22Rv1 (cell line): ENCODE measurements around the gene RAD51B.

ENCODE experiments used
- ZFX ChIP-seq: fragments of 450-650 bp; IDR thresholded peaks from 2 replicates; pipeline ENCODE4 v1.6.1; 2017; ENCODE audit warnings: antibody characterized with exemption, borderline replicate concordance
- TF ChIP-seq, protein P1 (sequence below): fragments of 450-650 bp; IDR thresholded peaks from 2 replicates; pipeline ENCODE4 v1.5.1; 2017; ENCODE audit warnings: mild to moderate bottlenecking

DNA sequence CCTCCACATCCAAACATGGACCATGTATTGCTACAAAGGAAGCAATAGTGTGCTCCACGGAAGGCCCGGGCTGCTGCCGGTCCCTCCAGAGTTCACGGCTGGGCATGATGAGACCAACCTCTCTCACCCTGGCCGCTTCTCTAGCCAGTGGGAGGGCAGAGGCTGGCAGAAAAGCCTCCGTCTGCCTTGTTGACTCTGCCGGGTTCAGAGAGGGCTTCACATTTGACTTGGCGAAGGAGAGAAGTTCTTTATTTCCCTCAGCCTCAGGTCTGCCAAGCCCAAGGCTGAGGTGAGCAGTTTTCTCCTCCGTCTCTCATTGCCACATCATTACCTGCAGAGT, 743.3 kb downstream of the RAD51B start:
- TF ChIP-seq, protein P1, sequence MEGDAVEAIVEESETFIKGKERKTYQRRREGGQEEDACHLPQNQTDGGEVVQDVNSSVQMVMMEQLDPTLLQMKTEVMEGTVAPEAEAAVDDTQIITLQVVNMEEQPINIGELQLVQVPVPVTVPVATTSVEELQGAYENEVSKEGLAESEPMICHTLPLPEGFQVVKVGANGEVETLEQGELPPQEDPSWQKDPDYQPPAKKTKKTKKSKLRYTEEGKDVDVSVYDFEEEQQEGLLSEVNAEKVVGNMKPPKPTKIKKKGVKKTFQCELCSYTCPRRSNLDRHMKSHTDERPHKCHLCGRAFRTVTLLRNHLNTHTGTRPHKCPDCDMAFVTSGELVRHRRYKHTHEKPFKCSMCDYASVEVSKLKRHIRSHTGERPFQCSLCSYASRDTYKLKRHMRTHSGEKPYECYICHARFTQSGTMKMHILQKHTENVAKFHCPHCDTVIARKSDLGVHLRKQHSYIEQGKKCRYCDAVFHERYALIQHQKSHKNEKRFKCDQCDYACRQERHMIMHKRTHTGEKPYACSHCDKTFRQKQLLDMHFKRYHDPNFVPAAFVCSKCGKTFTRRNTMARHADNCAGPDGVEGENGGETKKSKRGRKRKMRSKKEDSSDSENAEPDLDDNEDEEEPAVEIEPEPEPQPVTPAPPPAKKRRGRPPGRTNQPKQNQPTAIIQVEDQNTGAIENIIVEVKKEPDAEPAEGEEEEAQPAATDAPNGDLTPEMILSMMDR: no peak
- TF ChIP-seq ZFX: no peak
